CD4-positive, alpha-beta T cell treated with Interferon gamma for 1 hour (primary cell): ENCODE results near the gene TCF7L1.

Source experiments
- DNase-seq: peaks from one replicate; pipeline ENCODE4 v3.0.0-alpha.2; 2020

The TCF7L1 gene

DNA sequence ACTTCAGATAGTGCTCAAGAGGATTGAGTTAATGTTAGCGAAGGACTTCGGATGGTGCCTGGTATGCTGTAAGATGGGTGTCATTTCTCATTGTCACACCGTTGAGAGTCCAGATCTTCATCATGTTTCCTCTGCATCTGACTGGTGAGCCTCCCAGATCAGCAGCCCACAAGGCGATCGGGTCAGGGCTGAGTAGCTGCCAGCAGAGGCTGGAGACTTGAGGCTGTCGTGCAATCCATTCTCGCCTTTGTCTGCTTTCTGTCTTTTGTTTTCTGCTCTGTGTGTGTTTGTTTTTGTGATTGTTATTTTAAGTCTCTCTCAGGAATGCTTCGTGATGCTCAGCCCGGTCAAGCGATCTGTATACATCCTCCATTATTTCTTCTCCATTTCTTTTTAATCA lies 98.8 kb downstream of the TCF7L1 start:
- DNase-seq: no peak

DNA sequence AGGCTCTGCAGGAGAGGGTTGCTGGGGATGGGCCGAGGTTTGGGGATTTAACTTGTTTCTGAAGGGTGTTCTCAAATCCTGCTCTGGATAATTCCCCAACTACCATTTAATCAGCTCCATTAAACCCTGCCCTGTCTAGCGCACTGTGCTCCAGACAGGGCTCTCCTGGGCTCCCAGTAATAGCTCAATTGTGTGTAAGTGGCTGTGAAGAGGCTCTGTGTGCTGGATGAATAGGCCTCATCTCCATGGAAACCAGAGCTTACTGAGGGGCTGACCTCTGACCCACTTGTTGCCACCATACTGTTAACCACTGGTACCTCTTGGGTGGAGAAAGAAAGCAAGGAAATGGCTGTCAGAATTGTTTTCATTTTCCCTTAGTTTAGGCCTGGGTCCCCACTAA lies 101.7 kb downstream of the TCF7L1 start:
- DNase-seq: no peak

DNA sequence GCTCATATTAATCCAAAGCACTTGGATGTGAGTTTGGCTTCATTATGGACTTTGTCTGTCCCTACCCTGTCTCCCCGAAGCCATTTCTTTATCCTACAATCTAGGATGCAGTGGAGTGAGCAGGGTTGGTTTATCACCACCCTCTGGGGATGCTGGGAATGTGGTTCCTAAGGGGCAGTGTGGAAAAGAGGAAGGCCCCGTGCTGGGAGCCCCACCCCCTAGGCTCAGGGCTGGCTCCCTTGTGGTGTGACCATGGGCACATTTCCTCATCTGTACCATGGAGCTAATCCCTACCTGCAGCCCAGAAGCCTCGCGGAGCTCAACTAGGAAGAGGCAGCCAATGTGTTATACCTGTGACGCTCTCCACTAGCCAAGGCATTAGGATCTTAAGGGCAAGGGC lies 102.1 kb downstream of the TCF7L1 start:
- no peak for DNase-seq

DNA sequence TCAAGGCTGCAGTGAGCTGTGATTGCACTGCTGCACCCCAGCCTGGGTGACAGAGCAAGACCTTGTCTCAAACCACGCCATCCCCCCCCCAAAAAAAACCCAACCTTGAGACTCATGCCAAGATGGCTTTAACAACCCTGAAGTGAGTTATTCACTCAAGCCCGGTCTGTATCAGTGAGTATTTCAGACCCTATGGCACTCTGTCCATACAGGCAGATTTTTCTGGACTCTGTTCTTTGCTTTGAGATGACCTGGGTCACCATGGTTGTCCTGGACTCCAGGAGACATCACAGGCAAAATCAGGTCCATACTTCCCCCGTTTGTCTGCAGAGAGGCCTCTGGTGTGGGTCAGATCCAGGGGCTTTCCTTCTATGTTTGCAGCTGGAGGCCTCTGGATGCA lies 102.9 kb downstream of the TCF7L1 start:
- no peak for DNase-seq

DNA sequence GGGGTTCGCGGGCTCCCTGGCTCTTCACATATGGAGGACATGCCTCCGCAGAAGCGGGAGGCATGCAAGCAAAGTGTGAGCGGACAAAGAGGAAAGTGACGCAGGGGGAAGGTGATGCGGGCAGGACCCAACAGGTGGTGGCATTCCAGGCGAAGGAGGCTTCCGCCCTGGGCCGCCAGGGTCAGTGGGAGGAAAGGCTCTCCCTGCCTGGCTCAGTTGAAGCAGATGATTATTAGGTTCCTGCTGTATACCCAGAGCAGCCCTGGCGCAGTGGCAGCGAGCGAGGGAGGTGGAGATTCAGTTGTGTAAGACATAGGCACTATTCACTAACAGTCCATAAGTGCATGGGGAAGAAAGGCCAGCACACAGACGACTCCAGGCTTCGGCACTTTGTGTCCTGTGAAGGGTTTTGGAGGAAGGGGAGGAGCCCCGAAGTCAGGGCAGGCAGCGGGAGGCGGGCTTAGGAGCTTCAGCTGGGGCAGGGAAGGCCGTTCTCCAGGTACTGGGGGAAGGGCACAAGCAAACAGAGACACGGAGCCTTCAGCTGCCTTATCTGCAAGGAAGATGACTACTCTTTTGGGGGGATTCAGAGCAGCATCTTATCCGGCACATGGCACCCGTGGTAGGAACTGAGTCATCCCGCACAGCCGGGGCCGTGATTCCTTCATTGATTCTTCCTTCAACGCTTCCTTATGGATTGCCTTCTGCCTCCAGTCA lies 104.8 kb downstream of the TCF7L1 start:
- no peak for DNase-seq

DNA sequence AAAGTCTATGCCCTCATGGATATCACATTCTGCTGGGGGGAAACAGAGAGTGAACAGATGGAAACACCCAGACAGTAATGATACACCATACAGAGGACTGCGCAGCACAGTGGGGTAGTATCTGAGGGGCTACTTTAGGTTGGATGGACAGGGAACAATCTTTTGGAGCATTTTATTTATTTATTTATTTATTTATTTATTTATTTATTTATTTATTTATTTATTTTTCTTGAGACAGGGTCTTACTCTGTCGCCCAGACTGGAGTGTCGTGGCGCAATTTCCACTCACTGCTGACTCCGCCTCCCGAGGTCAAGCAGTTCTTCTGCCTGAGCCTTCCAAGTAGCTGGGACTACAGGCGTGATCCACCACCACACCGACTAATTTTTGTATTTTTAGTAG lies 105.4 kb downstream of the TCF7L1 start:
- DNase-seq: no peak

DNA sequence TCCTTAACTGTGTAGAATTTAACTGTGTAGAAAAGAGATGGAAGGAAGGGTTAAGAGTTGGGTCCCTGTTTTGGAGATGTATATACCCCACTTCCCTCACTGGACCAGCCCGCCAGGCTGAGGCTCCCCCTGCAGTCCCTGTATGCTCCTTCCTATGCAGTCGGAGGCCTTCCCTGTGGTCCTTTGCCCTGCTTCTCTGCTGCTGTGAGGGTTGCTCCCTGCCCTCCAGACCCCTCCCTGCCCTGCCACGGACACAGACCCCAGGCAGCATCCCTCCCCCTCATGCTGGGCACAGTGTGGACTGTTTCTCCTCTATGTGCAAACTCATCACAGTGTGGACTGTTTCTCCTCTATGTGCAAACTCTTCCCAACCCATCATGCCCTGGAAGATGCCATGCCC lies 105.9 kb downstream of the TCF7L1 start:
- DNase-seq: no peak

DNA sequence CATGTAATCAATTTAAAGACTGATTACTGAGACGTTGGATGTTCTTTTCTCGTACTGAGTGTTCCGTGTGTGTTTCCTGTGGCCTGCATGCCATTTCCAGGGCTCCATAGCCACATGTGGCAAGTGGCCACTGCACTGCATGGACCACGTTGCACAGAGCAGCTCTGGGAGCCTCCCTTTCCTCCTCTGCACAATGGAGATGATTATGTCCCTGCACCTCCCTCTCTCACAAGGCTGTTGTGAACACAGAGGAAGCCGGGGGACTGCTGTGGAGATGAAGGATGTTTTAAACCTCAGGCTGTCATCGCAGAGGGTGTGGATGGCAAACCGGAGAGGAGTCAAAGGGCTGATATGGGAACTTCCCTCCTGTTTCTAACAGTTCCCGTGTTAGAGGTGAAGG lies 106.9 kb downstream of the TCF7L1 start:
- no peak for DNase-seq

DNA sequence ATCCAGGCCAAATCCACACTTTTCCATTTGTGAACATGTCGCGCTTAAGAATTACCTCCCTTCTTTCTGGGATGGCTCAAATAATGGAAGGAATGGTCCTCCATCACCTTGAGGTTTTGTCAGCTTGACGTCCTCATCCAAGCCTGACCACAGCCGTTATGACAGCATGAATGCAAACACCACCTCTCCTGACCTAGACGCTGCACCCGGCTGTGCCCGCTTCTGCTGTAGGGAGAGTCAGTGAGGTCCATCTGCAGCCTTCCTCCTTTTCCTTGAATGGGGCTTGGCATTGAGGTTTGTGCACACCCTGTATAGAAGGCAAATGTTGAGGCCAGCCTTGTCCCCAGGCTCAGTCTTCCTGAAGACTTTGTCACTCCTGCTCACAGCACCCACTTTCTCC lies 109.1 kb downstream of the TCF7L1 start:
- no peak for DNase-seq

DNA sequence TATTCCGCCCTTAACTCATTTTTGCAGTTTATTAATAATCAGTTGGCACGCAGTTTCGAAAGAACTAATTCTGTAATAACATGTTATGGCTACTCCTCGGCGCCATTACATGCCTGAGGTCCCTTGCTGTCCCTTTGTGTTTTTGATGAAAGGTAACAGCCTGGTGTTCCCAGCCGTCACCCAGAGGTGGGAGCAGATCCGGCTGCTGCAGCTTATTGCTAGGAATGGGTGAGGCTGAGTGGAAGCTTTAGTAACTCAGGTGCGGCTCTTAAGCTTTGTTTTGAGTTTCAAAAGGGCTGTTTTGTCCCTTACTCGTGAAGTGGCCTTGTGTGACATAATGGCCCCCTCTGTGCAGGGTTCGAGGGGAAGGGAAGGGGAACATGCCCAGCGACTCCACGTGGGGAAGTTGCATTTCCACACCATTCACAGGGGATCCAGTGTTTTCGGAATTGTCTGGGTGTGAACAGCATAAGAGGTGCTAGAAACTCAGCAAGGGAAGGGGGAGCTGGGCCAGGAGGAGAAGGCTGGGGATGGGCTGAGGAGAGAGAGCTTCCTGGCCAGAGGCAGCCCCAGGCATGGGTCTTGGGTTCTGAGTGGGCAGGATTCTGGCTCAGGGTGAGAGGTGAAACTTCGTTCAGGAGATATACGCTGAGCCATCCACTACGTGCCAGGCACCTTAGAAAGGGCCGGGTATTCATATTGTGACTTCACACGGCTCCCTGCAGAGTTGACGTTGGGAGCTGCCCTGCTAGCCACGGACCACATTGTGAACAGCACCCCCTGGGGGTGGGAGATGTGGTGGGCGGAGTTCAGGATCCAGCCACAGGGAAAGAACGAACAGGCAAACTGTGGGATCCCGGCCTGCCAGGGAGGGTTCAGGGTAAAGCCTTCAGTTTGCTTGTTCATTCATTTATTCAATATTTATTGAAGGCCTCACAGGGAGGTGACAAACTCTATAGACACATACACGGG lies 110.2 kb downstream of the TCF7L1 start:
- DNase-seq: no peak

DNA sequence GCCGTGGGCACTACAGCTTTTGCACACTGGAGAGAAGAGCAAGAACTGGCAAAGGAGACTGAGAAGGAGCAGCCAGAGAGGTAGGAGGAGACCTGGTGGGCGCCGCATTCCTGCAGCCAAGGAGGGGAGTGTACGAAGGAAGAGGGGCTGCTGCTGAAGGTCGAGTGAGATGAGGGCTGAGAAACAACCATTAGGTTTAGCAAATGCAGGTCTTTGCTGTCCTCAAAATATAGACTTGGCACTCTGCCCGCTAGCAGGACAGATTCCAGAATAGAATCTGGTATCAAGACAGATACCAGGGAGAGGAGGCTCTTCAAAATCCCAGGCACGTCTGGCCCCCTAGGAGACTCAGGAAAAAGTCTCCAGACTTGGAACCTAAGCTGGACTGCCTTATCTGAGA lies 111.6 kb downstream of the TCF7L1 start:
- DNase-seq: no peak

DNA sequence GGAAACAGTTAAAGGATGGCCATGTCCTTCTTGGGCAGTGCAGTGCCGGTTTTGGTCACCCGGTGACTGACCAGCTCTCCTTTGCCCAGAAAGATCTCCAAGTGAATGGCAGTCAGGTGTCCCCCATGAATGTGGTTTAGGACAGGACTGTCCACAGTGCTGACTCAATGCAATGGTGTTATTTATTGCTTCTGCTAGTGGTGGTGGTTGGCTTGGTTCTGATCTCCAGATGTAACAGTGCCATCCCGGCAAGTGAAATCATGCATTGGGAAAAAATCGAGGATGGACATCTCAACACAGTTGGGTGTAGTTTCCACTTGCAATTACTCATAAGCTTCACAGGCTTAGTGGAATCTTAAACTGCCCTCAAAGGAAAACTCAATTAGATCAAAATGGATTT lies 112.7 kb downstream of the TCF7L1 start:
- DNase-seq: no peak

DNA sequence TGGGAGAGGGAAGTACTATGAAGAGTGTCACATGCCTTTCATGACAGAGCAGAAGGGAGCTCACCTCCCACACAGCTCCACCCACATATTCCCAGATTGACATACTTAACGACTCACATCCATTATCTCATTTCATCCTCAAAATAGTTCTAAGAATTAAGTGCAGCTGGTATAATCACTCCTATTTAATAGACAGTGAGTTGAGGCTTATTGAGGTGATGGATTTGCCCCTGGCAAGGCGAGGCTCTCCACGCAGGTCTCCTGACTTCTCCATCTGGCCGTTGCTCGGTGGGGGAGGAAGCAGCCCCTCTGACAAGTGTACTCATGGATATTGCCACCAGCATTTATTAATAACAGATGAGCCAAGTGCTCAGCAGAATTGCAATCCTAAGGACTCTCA lies 113.2 kb downstream of the TCF7L1 start:
- DNase-seq: no peak

DNA sequence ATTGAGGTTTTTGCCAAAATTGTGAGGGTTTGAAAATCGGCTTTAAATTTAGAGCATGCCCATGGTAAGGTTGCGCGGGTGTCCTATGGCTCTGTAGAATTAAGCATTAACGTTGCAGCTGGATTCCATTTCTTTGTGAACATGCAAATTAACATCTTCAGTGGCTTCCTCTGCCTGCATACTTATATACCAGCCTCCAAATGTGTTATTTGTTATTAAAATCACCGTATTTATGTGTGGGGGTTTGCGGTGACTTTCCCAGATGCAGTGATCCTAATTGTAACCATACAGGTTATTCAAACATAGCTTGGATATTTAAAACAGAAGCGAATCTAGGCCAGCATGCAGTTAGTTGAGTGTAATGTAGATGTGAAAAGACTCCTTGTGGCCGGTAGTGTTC lies 114.4 kb downstream of the TCF7L1 start:
- DNase-seq: no peak

DNA sequence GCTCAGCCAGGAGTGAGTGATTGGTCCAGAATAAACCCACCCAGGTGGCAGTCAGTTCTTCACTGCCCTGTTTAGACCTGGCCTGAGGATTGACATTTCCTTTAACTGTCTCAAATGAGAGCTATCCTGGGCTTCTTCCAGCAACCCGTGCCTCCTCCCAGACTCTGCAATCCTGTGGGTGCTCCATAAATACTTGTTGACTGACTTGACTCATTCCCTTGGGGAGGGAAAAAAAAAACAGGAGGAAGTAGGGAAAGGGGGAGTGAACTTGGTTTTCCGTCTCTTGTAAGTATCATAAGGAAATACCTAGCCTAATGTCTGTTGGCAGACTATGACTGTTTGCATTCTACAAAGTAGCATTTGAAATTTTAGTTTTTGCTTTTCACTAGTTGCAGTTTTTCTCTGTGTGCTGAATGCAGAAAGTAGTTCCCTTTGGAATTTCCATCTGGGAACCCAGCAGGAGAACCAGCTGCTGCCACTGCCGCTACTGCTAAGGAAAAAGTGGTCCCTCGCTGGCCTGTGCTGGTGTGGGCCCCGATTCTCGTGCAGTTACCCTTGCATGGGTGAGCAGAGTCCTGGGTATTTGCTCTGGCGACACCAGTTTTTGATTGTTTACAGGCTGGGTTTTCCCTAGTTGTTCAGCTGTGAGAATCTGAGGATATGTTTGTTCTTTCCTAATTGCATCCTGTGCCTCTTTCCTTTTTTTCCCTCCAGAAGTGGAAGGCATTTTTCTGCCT lies 115.7 kb downstream of the TCF7L1 start:
- no peak for DNase-seq

DNA sequence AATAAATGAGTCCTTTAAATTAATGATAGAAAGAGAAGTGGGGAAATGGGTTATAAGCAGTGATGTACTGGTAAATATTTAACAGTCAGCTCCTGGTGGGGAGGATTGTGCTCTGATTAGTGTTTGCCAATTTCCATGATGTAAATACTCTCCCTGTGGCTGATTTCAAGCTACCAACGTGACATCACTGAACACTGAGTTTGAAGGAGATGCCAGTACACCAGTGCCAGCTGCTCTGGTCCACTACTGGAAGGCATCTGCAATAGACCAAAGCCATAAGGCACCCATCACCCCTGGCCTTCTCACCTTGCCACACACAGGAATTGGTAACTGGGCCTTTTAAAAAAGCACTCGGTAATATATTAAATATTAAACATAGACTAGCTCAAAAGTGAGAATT lies 116.9 kb downstream of the TCF7L1 start:
- DNase-seq: no peak

DNA sequence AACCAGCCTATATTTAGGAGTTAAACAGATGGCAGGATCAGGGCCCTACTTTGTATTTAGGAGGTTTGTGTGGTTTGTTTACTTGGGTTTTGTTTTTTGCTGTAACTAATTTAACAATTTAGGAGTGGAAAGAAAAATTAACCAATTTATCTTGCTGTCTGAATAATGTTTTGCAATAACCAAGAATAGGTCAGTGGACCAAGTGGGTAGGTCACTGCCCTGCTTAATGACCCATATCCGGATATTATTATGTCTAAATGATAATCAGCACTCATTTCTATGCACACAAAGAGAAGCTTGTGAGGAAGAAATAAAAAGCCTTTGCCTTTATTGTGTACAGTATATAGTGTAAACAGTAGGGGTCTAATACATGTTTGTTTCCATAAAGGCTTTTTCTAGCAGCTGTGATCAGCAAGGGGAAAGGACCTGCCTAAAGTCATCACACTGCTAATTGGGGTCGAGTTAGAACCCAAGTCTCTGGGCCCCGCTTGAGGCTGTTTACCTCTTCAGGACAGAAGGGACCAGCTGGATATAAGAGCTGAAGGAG lies 118.0 kb downstream of the TCF7L1 start:
- no peak for DNase-seq

DNA sequence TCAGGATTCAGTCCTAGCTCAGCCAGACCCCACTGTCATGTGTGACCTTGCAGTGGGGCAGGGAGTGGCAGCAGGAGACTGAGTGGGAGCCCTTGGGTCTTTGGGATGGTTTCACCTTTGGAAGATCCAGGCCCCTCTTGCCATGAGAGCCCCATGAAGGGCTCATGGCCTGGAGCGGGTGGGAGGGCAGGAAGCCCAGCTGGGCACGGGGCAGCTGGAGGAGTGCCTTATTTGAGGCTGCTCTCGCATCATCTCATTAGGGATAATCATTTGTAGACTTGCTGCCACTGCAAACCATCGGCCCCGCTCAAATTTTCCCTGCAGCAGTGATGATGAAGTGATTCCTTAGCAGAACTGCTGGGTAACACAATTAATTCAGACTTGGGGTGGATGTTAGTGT lies 120.7 kb downstream of the TCF7L1 start:
- DNase-seq: no peak

DNA sequence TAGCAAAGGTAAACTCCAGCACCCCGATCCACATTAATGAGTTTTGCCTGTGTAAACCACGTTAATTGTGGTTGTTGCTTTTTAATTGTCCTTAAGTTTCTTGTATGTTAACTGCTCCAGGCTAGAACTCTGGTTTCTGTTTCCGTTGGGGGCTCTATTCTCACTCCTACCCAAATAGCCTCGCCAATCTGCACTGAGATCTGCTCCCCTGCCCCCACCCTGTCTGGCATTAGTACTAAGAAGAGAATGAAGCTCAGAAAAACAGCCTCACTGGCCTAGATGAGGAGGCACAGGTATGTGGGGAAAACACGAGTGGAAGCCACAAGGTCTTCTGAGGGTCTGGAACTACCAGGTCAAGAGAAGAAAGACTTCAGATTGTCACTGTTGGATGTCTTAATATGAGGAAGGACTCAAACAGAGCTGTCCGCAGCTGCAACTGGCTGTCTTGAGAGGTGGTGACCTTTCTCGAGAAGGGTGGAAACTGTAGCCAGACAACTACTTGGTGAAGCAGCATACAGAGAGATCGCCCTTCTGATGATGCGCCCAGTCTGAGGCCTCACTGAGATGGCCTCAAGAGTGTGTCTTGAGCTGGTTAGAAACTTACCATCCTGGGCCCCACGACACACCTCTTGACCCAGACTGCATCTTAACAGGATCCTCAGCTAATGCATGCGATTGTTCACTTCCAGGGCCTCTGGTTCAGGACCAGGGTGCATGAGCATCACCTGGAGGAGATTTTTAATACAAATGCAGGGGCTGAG lies 121.5 kb downstream of the TCF7L1 start:
- no peak for DNase-seq

DNA sequence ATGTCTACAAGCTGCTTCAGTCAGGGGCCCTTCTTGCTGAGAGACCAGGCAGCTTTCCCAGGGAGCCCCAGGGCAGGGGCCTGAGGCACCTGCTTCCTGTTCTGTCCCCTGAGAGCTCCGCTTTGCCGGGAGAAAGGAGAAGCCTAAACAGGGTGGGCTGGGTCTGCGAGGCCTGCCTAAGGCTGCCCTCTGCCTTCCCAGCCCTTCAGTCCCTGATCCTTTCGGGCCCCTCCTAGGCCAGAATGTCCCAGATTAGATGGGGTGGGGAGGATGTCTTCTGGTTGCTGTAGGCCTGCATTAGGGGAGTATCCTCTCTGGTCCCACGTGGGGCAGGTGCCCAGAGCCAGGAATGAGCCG lies 122.2 kb downstream of the TCF7L1 start:
- DNase-seq: no peak

DNA sequence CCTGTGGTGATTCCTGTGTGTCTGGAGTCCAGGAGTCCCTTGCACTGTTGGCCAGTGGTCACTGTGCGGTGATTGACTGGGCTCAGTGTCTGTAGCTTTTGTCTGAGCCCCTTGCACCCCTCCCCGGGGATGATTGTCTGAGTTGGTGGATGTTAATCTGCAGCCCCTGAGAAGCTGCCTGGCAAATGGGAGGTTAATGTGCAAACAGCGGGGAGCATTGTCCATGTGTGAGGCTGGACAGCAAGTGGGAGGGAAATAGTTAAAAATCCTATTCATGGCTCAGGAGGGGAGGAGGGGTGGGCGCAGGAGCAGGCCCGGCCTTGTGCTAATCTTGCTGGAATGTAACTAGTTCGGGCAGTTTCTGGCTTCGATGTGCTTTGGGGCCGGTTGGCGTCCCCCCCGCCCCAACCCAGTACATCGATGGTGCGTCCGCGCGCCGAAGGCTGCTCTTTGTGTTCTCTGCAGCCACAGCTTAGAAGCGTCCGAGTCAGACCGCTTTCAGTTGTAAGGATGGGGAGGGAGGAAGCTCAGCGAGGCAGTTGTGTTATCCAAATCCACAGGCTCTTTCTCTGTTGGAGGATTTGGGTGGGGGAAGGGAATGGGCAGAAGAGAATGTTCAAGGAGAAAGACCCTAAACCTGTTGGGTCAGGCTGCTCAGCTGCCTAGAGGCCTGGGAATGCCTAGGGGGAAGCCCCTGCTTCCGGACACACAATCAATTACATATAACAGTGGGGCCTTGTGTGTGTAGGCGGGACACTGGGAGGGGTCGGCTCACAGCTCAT lies 122.8 kb downstream of the TCF7L1 start:
- no peak for DNase-seq
